K562 (cell line): ENCODE measurements around the gene ZBED4. TPM values are rescaled to one million over a fixed set of nuclear protein-coding genes. Genes with fewer than 3 reads are reported as not detected.

ENCODE experiments used
- ATAC-seq: fragments of 200-7000 bp; cut with Tn5 transposase; 3 replicates; pipeline ENCODE4 v1.9.1; 2020; ENCODE audit warnings: moderate library complexity
- BruUV-seq: library from RNA; stranded (reverse); fragments of 400-500 nt; replicated peaks from 2 replicates; lab custom pipeline; 2021; lab: Mats Ljungman, UMichigan
- CTCF ChIA-PET: fragments of 300-600 bp; formaldehyde crosslinking; extraction: SDS; loops from one replicate; lab custom pipeline; 2021; ENCODE audit warnings: low intra/inter-chr PET ratio; lab: Yijun Ruan, JAX
- POLR2A ChIA-PET: fragments of 300-600, 350-650 bp; sonication (Branson Sonifier 250); formaldehyde crosslinking; extraction: SDS; loops from one replicate; lab custom pipeline; 2021; ENCODE audit warnings: antibody characterized with exemption, inconsistent platforms; lab: Yijun Ruan, JAX
- DNase-seq, 4 experiments: peaks; one replicate each; pipeline versions ENCODE4 v3.0.0 to v3.0.0-alpha.2; 2011 to 2018; ENCODE audit warnings: low spot score in 3 of 4, mixed read lengths in 3 of 4; ENCODE audit errors: extremely low read depth in 1 of 4
- FAIRE-seq: peaks from 2 replicates; lab custom pipeline; 2011; peaks lifted over from hg19 to GRCh38; lab: Jason Lieb, UNC
- H2AFZ ChIP-seq: 2 replicates; pipeline ENCODE4 v1.6.0; 2011; ENCODE audit warnings: low read depth, low read length, control low read depth, inconsistent platforms
- H3K27ac ChIP-seq: fragments of 200-600 bp; 3 replicates; pipeline ENCODE4 v1.8.0; 2011; ENCODE audit warnings: low read depth, mild to moderate bottlenecking, control low read depth, inconsistent platforms, low read length, moderate library complexity, mixed read lengths; ENCODE audit errors: extremely low read depth
- H3K27me3 ChIP-seq, 2 experiments: fragments of 300-600 bp in 1 of 2; 2 replicates in 1 of 2; 3 replicates in 1 of 2; pipeline versions ENCODE4 v1.6.0 to v1.8.0; 2011; ENCODE audit warnings: inconsistent platforms in 2 of 2, low read length in 2 of 2, mild to moderate bottlenecking in 1 of 2, mixed read lengths in 1 of 2, moderate library complexity in 1 of 2; ENCODE audit not compliant: control insufficient read depth in 2 of 2, insufficient read depth in 2 of 2
- H3K36me3 ChIP-seq: fragments of 300-600 bp; 3 replicates; pipeline ENCODE4 v1.8.0; 2011; ENCODE audit warnings: mild to moderate bottlenecking, low read length, inconsistent platforms; ENCODE audit not compliant: control insufficient read depth, insufficient read depth
- H3K4me1 ChIP-seq, 2 experiments: fragments of 200-600 bp in 1 of 2; replicated peaks in 1 of 2; 2 replicates in 1 of 2; 3 replicates in 1 of 2; pipeline versions ENCODE4 v1.5.1 to v1.8.0; 2011; ENCODE audit warnings: inconsistent platforms in 2 of 2, low read length in 2 of 2, mild to moderate bottlenecking in 1 of 2, mixed read lengths in 1 of 2, moderate library complexity in 1 of 2; ENCODE audit not compliant: control insufficient read depth in 2 of 2, insufficient read depth in 2 of 2
- H3K4me2 ChIP-seq: 2 replicates; pipeline ENCODE4 v1.6.1; 2011; ENCODE audit warnings: low read length, control low read depth, inconsistent platforms, mixed read lengths; ENCODE audit not compliant: insufficient read depth
- H3K4me3 ChIP-seq: fragments of 200-600 bp; sonication (generic), shearing (Covaris generic); 2 replicates; pipeline ENCODE4 v1.5.1; 2016; ENCODE audit warnings: control low read depth, inconsistent platforms
- H3K79me2 ChIP-seq: fragments of 200-600 bp; 3 replicates; pipeline ENCODE4 v1.8.0; 2011; ENCODE audit warnings: low read length, inconsistent platforms; ENCODE audit not compliant: control insufficient read depth, insufficient read depth
- H3K9ac ChIP-seq, 2 experiments: 2 replicates each; pipeline versions ENCODE4 v1.6.0 to v1.6.1; 2011; ENCODE audit warnings: low read depth in 2 of 2, low read length in 2 of 2, control low read depth in 1 of 2, inconsistent platforms in 1 of 2, mild to moderate bottlenecking in 1 of 2, mixed read lengths in 1 of 2; ENCODE audit not compliant: insufficient read depth in 1 of 2
- H3K9me1 ChIP-seq: one replicate; pipeline ENCODE4 v1.6.0; 2011; ENCODE audit warnings: inconsistent platforms, mild to moderate bottlenecking, low read length, moderate library complexity; ENCODE audit not compliant: control insufficient read depth, insufficient read depth
- H3K9me3 ChIP-seq: replicated peaks from 2 replicates; pipeline ENCODE4 v1.5.1; 2011; ENCODE audit warnings: low read depth, low read length, inconsistent platforms; ENCODE audit not compliant: control insufficient read depth, insufficient read depth
- H4K20me1 ChIP-seq: replicated peaks from 2 replicates; pipeline ENCODE4 v1.6.1; 2011; ENCODE audit warnings: low read length, inconsistent platforms, mixed read lengths; ENCODE audit not compliant: control insufficient read depth, insufficient read depth
- CEBPB ChIP-seq: fragments of 450-650 bp; IDR thresholded peaks from 2 replicates; pipeline ENCODE4 v1.6.1; 2016; ENCODE audit warnings: missing genetic modification characterization, missing compliant biosample characterization
- DNMT1 ChIP-seq: fragments of 450-650 bp; IDR thresholded peaks from 2 replicates; pipeline ENCODE4 v1.6.1; 2016; ENCODE audit warnings: antibody characterized with exemption, mild to moderate bottlenecking
- PTTG1 ChIP-seq: fragments of 450-650 bp; IDR thresholded peaks from 2 replicates; pipeline ENCODE4 v1.6.1; 2016; ENCODE audit warnings: low read depth, mild to moderate bottlenecking, missing genetic modification characterization, missing compliant biosample characterization
- RBM22 ChIP-seq: fragments of 200-400 bp; formaldehyde crosslinking; IDR thresholded peaks from 2 replicates; pipeline ENCODE4 v1.6.1; 2018; ENCODE audit warnings: low read length, low read depth; ENCODE audit not compliant: poor library complexity, severe bottlenecking
- RNF219 ChIP-seq: fragments of 250-450 bp; sonication (Bioruptor Pico); IDR thresholded peaks from 2 replicates; pipeline ENCODE4 v1.5.0; 2022; ENCODE audit warnings: mild to moderate bottlenecking
- ZNF184 ChIP-seq: sonication (generic); formaldehyde crosslinking; IDR thresholded peaks from 2 replicates; pipeline ENCODE4 v1.5.0; 2020; ENCODE audit warnings: missing genetic modification reagents
- ZNF57 ChIP-seq: fragments of 450-650 bp; formaldehyde crosslinking; IDR thresholded peaks from 2 replicates; pipeline ENCODE4 v1.4.0; 2020; ENCODE audit warnings: mild to moderate bottlenecking, moderate library complexity
- ZZZ3 ChIP-seq: fragments of 450-650 bp; IDR thresholded peaks from 2 replicates; pipeline ENCODE4 v1.6.1; 2016; ENCODE audit warnings: antibody characterized with exemption, mild to moderate bottlenecking, moderate library complexity
- WGBS: fragments of 100-300 bp; shearing (Covaris generic); methylation state at CpG from one replicate; pipeline ENCODE4 v1.1.6; 2016; ENCODE audit warnings: low coverage, mixed read lengths; ENCODE audit not compliant: insufficient coverage; ENCODE audit errors: missing lambda C conversion rate; 5-methylcytosine and 5-hydroxymethylcytosine counted together
- in situ Hi-C: fragments of 300-500 bp; cut with MboI; formaldehyde crosslinking; loops from 4 replicates; pipeline ENCODE4 v1.15.0; 2018; ENCODE audit warnings: inconsistent platforms, mixed read lengths
- intact Hi-C: fragments of 100-400 bp; cut with micrococcal nuclease; formaldehyde crosslinking; loops from 2 replicates; pipeline ENCODE4 v1.14.2; 2022
- polyA plus RNA-seq, 8 experiments: library from polyadenylated mRNA; depleted of rRNA in 4 of 8; stranded (reverse) in 5 of 8; unstranded in 3 of 8; fragments of >200 nt; fragmentation: Nextera tagmentation in 2 of 8; fragmentation: Illumina TruSeq in 1 of 8; extraction: Ambion mirVana in 2 of 8; extraction: Trizol in 1 of 8; gene quantifications; 2 replicates each; pipeline versions ENCODE4 v1.2.1 to v1.2.3, GENCODE V29; 2011 to 2014; ENCODE audit warnings: inconsistent platforms in 1 of 8, missing spikeins in 1 of 8
- total RNA-seq, 7 experiments: library from RNA; depleted of rRNA in 6 of 7; stranded (reverse); fragments of >200 nt in 6 of 7; fragmentation: Illumina TruSeq in 2 of 7; extraction: Trizol in 2 of 7; gene quantifications; 2 replicates each; pipeline versions ENCODE4 v1.2.1 to v1.2.3, GENCODE V29; 2011 to 2021; ENCODE audit warnings: low replicate concordance in 1 of 7
- TF ChIP-seq, protein P1 (sequence below): sonication (generic); formaldehyde crosslinking; IDR thresholded peaks from 2 replicates; pipeline ENCODE4 v1.8.1; 2023; ENCODE audit warnings: missing genetic modification reagents, mild to moderate bottlenecking, borderline replicate concordance
- TF ChIP-seq, protein P2 (sequence below): fragments of 150-350 bp; conservative IDR thresholded peaks from 2 replicates; pipeline ENCODE4 v1.6.1; 2014; ENCODE audit warnings: low read length
- TF ChIP-seq, protein P3 (sequence below): sonication (generic); formaldehyde crosslinking; IDR thresholded peaks from 2 replicates; pipeline ENCODE4 v1.8.0; 2022; ENCODE audit warnings: mild to moderate bottlenecking, missing genetic modification reagents

Gene ZBED4
- total and polyA plus RNA-seq, 9 of the 15 experiments (the other 6 are each of a cell fraction or from before 2014, with no cell fraction given), result 1.5 to 16.8 (median 7.4) TPM

DNA sequence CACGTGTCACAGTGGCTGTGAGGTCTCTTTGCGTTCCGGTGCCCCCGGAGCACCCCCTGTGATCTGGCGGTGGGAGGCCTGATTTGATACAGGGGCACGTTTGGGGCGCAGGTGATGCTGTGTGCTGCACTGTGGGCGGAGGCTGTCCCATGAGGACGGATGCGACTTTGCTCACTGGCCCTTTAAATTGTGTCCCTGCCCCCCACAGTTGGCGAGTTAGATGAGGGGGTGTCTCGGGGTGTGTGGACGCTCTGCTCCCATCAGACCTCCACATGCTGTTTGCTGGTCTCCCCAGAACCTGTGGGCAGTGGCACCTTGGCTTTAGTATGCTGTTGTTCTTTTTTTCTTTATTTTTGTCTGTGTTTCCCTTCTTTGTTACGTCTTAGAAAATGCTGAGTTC is 5.2 kb downstream of the ZBED4 start:
- DNase-seq (no peak), FAIRE-seq (no peak), ATAC-seq (no peak)
- peaks cover 17% of the 10 kb centered on the region; the same call in 2 of the 3 replicates for H3K36me3 ChIP-seq
- CTCF ChIA-PET, result no interaction called here
- H2AFZ ChIP-seq, result no peak overlapping the region
- no peaks in the 10 kb centered on the region for H3K9me3 ChIP-seq
- peaks cover 4% of the 10 kb centered on the region for H3K9me1 ChIP-seq
- in situ Hi-C loops, result no loop called here
- intact Hi-C loops, result no loop called here
- peak overlapping the region in 1 of 2 experiments; percentile 52; a peak in 1 of 4 replicates for H3K9ac ChIP-seq
- H3K79me2 ChIP-seq, result peaks cover 84% of the 10 kb centered on the region
- H3K27ac ChIP-seq, result no peak overlapping the region
- no peaks in the 10 kb centered on the region for H3K27me3 ChIP-seq
- BruUV-seq, result no TSS peak
- peaks cover 11 to 29% of the 10 kb centered on the region in 2 experiments; a peak in 4 of 5 replicates for H3K4me1 ChIP-seq
- H3K4me3 ChIP-seq, result no peak overlapping the region
- 83% methylated on average over 10 of the region's 14 CpGs for WGBS
- POLR2A ChIA-PET, result interaction anchor here (1.3 kb wide), 1 partner anchor 11 kb away, joined by 6 read pairs; no protein-coding TSS in a partner anchor
- H4K20me1 ChIP-seq, result peaks cover 13% of the 10 kb centered on the region
- no peak overlapping the region for H3K4me2 ChIP-seq
- TF ChIP-seq, protein P1, sequence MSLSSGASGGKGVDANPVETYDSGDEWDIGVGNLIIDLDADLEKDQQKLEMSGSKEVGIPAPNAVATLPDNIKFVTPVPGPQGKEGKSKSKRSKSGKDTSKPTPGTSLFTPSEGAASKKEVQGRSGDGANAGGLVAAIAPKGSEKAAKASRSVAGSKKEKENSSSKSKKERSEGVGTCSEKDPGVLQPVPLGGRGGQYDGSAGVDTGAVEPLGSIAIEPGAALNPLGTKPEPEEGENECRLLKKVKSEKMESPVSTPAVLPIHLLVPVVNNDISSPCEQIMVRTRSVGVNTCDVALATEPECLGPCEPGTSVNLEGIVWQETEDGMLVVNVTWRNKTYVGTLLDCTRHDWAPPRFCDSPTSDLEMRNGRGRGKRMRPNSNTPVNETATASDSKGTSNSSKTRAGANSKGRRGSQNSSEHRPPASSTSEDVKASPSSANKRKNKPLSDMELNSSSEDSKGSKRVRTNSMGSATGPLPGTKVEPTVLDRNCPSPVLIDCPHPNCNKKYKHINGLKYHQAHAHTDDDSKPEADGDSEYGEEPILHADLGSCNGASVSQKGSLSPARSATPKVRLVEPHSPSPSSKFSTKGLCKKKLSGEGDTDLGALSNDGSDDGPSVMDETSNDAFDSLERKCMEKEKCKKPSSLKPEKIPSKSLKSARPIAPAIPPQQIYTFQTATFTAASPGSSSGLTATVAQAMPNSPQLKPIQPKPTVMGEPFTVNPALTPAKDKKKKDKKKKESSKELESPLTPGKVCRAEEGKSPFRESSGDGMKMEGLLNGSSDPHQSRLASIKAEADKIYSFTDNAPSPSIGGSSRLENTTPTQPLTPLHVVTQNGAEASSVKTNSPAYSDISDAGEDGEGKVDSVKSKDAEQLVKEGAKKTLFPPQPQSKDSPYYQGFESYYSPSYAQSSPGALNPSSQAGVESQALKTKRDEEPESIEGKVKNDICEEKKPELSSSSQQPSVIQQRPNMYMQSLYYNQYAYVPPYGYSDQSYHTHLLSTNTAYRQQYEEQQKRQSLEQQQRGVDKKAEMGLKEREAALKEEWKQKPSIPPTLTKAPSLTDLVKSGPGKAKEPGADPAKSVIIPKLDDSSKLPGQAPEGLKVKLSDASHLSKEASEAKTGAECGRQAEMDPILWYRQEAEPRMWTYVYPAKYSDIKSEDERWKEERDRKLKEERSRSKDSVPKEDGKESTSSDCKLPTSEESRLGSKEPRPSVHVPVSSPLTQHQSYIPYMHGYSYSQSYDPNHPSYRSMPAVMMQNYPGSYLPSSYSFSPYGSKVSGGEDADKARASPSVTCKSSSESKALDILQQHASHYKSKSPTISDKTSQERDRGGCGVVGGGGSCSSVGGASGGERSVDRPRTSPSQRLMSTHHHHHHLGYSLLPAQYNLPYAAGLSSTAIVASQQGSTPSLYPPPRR, result no peak
- TF ChIP-seq ZNF184 (CRISPR knock-in tag), result no peak
- TF ChIP-seq PTTG1 (tag), result no peak
- TF ChIP-seq, protein P2, sequence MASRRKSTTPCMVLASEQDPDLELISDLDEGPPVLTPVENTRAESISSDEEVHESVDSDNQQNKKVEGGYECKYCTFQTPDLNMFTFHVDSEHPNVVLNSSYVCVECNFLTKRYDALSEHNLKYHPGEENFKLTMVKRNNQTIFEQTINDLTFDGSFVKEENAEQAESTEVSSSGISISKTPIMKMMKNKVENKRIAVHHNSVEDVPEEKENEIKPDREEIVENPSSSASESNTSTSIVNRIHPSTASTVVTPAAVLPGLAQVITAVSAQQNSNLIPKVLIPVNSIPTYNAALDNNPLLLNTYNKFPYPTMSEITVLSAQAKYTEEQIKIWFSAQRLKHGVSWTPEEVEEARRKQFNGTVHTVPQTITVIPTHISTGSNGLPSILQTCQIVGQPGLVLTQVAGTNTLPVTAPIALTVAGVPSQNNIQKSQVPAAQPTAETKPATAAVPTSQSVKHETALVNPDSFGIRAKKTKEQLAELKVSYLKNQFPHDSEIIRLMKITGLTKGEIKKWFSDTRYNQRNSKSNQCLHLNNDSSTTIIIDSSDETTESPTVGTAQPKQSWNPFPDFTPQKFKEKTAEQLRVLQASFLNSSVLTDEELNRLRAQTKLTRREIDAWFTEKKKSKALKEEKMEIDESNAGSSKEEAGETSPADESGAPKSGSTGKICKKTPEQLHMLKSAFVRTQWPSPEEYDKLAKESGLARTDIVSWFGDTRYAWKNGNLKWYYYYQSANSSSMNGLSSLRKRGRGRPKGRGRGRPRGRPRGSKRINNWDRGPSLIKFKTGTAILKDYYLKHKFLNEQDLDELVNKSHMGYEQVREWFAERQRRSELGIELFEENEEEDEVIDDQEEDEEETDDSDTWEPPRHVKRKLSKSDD, result no peak
- no peak for TF ChIP-seq CEBPB (tag)
- no peak for TF ChIP-seq DNMT1
- no peak for TF ChIP-seq RNF219 (CRISPR knock-in tag)
- TF ChIP-seq, protein P3, sequence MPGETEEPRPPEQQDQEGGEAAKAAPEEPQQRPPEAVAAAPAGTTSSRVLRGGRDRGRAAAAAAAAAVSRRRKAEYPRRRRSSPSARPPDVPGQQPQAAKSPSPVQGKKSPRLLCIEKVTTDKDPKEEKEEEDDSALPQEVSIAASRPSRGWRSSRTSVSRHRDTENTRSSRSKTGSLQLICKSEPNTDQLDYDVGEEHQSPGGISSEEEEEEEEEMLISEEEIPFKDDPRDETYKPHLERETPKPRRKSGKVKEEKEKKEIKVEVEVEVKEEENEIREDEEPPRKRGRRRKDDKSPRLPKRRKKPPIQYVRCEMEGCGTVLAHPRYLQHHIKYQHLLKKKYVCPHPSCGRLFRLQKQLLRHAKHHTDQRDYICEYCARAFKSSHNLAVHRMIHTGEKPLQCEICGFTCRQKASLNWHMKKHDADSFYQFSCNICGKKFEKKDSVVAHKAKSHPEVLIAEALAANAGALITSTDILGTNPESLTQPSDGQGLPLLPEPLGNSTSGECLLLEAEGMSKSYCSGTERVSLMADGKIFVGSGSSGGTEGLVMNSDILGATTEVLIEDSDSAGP (CRISPR knock-in tag), result no peak
- no peak for TF ChIP-seq ZZZ3
- no peak for TF ChIP-seq RBM22
- no peak for TF ChIP-seq ZNF57 (CRISPR knock-in tag)
